ENCODE data around the gene MAP6.

The MAP6 gene

DNA sequence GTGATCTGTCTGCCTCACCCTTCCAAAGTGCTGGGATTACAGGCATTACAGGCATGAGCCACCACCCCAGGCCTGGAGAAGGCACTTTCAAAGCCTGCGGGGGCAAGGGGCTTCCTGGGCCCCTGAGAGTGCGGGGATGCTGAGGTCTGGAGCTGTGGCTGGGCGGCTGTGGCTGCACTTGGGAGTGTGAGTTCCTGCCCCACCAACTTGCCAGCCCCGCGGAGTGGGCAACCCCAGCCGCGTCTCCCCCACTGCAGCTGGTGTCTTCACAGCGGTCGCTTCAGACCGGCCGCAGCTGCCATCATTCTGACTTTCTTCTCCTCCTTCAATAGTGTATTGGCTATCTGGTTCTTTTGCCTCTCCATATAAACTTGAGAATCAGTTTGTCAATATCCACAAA lies 10.7 kb upstream of the MAP6 start:
- DNase-seq (ENCODE audit: extremely low read depth, low read depth), result no peak
- no peak overlapping the region for H3K4me3 ChIP-seq (replicated peaks; ENCODE audit: low read depth, low read length)
- TF ChIP-seq CTCF (IDR thresholded peaks at IDR 0.05; ENCODE audit: low read depth, low read length, missing control alignments), result no peak

GRCh38 chr11:75678620-75679259 lies 9.9 kb upstream of the MAP6 start:
- DNase-seq (ENCODE audit: extremely low read depth, low read depth), result no peak
- H3K4me3 ChIP-seq (replicated peaks; ENCODE audit: low read depth, low read length), result no peak overlapping the region
- TF ChIP-seq CTCF (IDR thresholded peaks at IDR 0.05; ENCODE audit: low read depth, low read length, missing control alignments), result no peak

- no peak overlapping the region for H3K4me3 ChIP-seq (replicated peaks; ENCODE audit: low read depth, low read length)
- no peak for DNase-seq (ENCODE audit: extremely low read depth, low read depth)
- TF ChIP-seq CTCF (IDR thresholded peaks at IDR 0.05; ENCODE audit: low read depth, low read length, missing control alignments), result no peak
These were observed 9.1 kb upstream of the MAP6 start for GRCh38 chr11:75677909-75678308.

DNA sequence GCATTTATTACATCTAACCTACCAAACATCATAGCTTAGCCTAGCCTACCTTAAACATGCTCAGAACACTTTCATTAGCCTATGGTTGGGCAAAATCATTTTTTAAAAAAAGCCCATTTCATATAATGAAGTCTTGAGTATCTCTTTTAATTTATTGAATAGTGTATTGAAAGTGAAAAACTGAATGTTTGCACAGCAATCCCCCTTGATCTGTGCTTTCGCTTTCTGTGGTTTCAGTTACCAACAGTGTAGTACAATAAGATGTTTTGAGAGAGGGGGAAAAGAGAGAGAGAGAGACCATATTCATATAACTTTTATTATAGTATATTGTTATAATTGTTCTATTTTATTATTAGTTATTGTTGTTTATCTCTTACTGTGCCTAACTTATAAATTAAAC lies 8.4 kb upstream of the MAP6 start:
- no peak for DNase-seq (ENCODE audit: extremely low read depth, low read depth)
- no peak overlapping the region for H3K4me3 ChIP-seq (replicated peaks; ENCODE audit: low read depth, low read length)
- no peak for TF ChIP-seq CTCF (IDR thresholded peaks at IDR 0.05; ENCODE audit: low read depth, low read length, missing control alignments)

DNA sequence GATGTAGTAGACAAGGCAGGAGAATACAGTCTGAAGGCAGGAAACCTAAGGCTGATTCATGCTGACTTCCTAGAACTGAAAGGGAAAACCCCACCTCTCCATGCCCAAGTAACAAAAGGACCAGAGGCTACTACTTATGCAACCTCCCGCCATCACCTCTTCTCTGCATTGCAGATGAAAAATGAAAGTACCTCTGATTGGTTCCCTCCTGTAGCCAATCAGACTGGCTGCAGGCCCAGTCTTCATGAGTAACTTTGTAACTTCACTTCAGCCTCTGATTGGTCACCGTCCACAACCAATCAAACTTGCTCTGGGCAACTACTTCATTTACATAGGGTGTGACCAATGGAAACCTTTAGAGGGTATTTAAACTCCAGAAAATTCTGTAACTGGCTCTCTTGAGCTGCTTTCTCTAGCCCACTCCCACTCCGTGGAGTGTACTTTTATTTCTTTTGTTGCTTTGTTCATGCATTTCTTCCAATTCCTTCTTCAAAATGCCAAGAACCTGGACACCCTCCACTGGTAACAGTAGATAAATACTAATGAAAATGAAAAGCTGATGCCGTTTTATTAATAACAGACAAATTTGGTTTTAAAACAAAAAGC lies 5.2 kb upstream of the MAP6 start:
- no peak overlapping the region for H3K4me3 ChIP-seq (replicated peaks; ENCODE audit: low read depth, low read length)
- DNase-seq (ENCODE audit: extremely low read depth, low read depth), result peak; percentile 30
- TF ChIP-seq CTCF (IDR thresholded peaks at IDR 0.05; ENCODE audit: low read depth, low read length, missing control alignments), result no peak

GRCh38 chr11:75667831-75668450 lies 897 bp downstream of the MAP6 start:
- no peak for TF ChIP-seq CTCF (IDR thresholded peaks at IDR 0.05; ENCODE audit: low read depth, low read length, missing control alignments)
- DNase-seq (ENCODE audit: extremely low read depth, low read depth), result no peak
- peak overlapping the region; percentile 33 for H3K4me3 ChIP-seq (replicated peaks; ENCODE audit: low read depth, low read length)
